Left lung (tissue), 8 donors: ENCODE measurements around the gene POLR1G. TPM values are rescaled to one million over a fixed set of nuclear protein-coding genes. Genes with fewer than 3 reads are reported as not detected.

ENCODE experiments used
- microRNA-seq, 2 donors: library from miRNA; unstranded; fragments of <30 nt; microRNA quantifications; one replicate each; pipeline ENCODE4, GENCODE V29; 2019
- polyA plus RNA-seq, 6 donors: library from polyadenylated mRNA; unstranded; fragments of 120-200 nt; gene quantifications; one replicate each; pipeline ENCODE4 v1.2.1, GENCODE V29; 2013; ENCODE audit not compliant: insufficient read length in 6 of 6
- total RNA-seq, 2 donors: library from RNA; stranded (reverse); fragmentation: NEBNext Ultra II Directional; extraction: Animal tissue kit (Norgen Biotek cat#: 25700); gene quantifications; one replicate each; pipeline ENCODE4 v1.2.1, GENCODE V29; 2021
- donor health status: DM: no; HTN: yes; CAD: no.
- donor health status: DM: no; HTN: no; CAD: no.

POLR1G gene
- total and polyA plus RNA-seq, 8 donors, result 2.8 to 6.0 (median 4.5) TPM

Small RNA genes lying within 50 kb of the gene (microRNA-seq; reads per million reads assigned to microRNA genes)
- 0 reads per million in 2 donors for gene MIR6088

Other genes with a start within 250 kb of the POLR1G start
- not detected for gene NKPD1, start 245.7 kb upstream of the POLR1G start, total RNA-seq
- gene NKPD1, start 245.7 kb upstream of the POLR1G start, polyA plus RNA-seq, result under 1 TPM; 0.08 to 0.24 (median 0.17) TPM
- gene TRAPPC6A, start 228.4 kb upstream of the POLR1G start, total RNA-seq, result 10 to 100 TPM; 13.0 to 13.6 TPM
- 10 to 100 TPM; 19.1 to 28.9 (median 24.1) TPM for gene TRAPPC6A, start 228.4 kb upstream of the POLR1G start, polyA plus RNA-seq
- gene BLOC1S3, start 227.9 kb upstream of the POLR1G start, total RNA-seq, result 10 to 100 TPM; 13.8 to 15.8 TPM
- gene BLOC1S3, start 227.9 kb upstream of the POLR1G start, polyA plus RNA-seq, result 10 to 100 TPM in 1 of 6 donors, 1 to 10 TPM in 5; 7.8 to 10.5 (median 9.0) TPM
- gene EXOC3L2, start 161.2 kb upstream of the POLR1G start, total RNA-seq, result 1 to 10 TPM; 3.2 to 3.3 TPM
- gene EXOC3L2, start 161.2 kb upstream of the POLR1G start, polyA plus RNA-seq, result 1 to 10 TPM in 3 of 6 donors, under 1 TPM in 3; 0.85 to 2.4 (median 1.1) TPM
- gene MARK4, start 155.4 kb upstream of the POLR1G start, total RNA-seq, result 10 to 100 TPM; 24.6 to 33.7 TPM
- 10 to 100 TPM; 35.6 to 46.4 (median 38.9) TPM for gene MARK4, start 155.4 kb upstream of the POLR1G start, polyA plus RNA-seq
- 1 to 10 TPM; 1.2 to 1.7 TPM for gene CKM, start 83.8 kb upstream of the POLR1G start, total RNA-seq
- gene CKM, start 83.8 kb upstream of the POLR1G start, polyA plus RNA-seq, result under 1 TPM; 0.20 to 0.46 (median 0.29) TPM
- gene KLC3, start 65.9 kb upstream of the POLR1G start, total RNA-seq, result 1 to 10 TPM in 1 of 2 donors, under 1 TPM in 1; 0.73 to 1.9 TPM
- 1 to 10 TPM in 1 of 6 donors, under 1 TPM in 5; 0.52 to 1.3 (median 0.66) TPM for gene KLC3, start 65.9 kb upstream of the POLR1G start, polyA plus RNA-seq
- gene ERCC2, start 36.1 kb upstream of the POLR1G start, total RNA-seq, result 10 to 100 TPM; 21.2 to 23.5 TPM
- gene ERCC2, start 36.1 kb upstream of the POLR1G start, polyA plus RNA-seq, result 10 to 100 TPM; 29.5 to 36.7 (median 32.9) TPM
- gene PPP1R13L, start 1.6 kb upstream of the POLR1G start, total RNA-seq, result 10 to 100 TPM; 30.0 to 51.4 TPM
- gene PPP1R13L, start 1.6 kb upstream of the POLR1G start, polyA plus RNA-seq, result 10 to 100 TPM; 12.9 to 18.4 (median 15.9) TPM
- 10 to 100 TPM; 56.1 to 57.8 TPM for gene ERCC1, start 17.3 kb downstream of the POLR1G start, total RNA-seq
- 100 to 1,000 TPM in 1 of 6 donors, 10 to 100 TPM in 5; 73.5 to 108 (median 91.4) TPM for gene ERCC1, start 17.3 kb downstream of the POLR1G start, polyA plus RNA-seq
- gene FOSB, start 61.4 kb downstream of the POLR1G start, total RNA-seq, result 10 to 100 TPM in 1 of 2 donors, 1 to 10 TPM in 1; 7.1 to 20.4 TPM
- gene FOSB, start 61.4 kb downstream of the POLR1G start, polyA plus RNA-seq, result 100 to 1,000 TPM in 5 of 6 donors, 1 to 10 TPM in 1; 5.7 to 766 (median 199) TPM
- 10 to 100 TPM in 1 of 2 donors, 1 to 10 TPM in 1; 9.4 to 16.7 TPM for gene RTN2, start 90.4 kb downstream of the POLR1G start, total RNA-seq
- gene RTN2, start 90.4 kb downstream of the POLR1G start, polyA plus RNA-seq, result 10 to 100 TPM in 4 of 6 donors, 1 to 10 TPM in 2; 6.6 to 17.9 (median 13.5) TPM
- 1 to 10 TPM in 1 of 2 donors, under 1 TPM in 1; 0.47 to 2.1 TPM for gene PPM1N, start 91.8 kb downstream of the POLR1G start, total RNA-seq
- under 1 TPM; 0.17 to 0.60 (median 0.29) TPM for gene PPM1N, start 91.8 kb downstream of the POLR1G start, polyA plus RNA-seq
- gene VASP, start 100.8 kb downstream of the POLR1G start, total RNA-seq, result 100 to 1,000 TPM; 109 to 220 TPM
- gene VASP, start 100.8 kb downstream of the POLR1G start, polyA plus RNA-seq, result 10 to 100 TPM; 49.5 to 62.2 (median 54.6) TPM
- 10 to 100 TPM; 14.9 to 17.9 TPM for gene OPA3, start 178.2 kb downstream of the POLR1G start, total RNA-seq
- gene OPA3, start 178.2 kb downstream of the POLR1G start, polyA plus RNA-seq, result 1 to 10 TPM; 4.8 to 9.4 (median 7.0) TPM
- gene GPR4, start 195.6 kb downstream of the POLR1G start, total RNA-seq, result 1 to 10 TPM; 4.5 to 9.5 TPM
- gene GPR4, start 195.6 kb downstream of the POLR1G start, polyA plus RNA-seq, result 1 to 10 TPM; 2.4 to 5.6 (median 4.0) TPM
- gene EML2, start 232.8 kb downstream of the POLR1G start, total RNA-seq, result 10 to 100 TPM; 54.2 to 76.4 TPM
- gene EML2, start 232.8 kb downstream of the POLR1G start, polyA plus RNA-seq, result 10 to 100 TPM; 21.8 to 31.7 (median 27.2) TPM